ENCODE measurements around the gene GRK5.
"Not testable (repeated sequence)": the region's sequence is repeated elsewhere in the genome, so short reads cannot be mapped to it uniquely, and the experiment has no call there.

Gene GRK5

DNA sequence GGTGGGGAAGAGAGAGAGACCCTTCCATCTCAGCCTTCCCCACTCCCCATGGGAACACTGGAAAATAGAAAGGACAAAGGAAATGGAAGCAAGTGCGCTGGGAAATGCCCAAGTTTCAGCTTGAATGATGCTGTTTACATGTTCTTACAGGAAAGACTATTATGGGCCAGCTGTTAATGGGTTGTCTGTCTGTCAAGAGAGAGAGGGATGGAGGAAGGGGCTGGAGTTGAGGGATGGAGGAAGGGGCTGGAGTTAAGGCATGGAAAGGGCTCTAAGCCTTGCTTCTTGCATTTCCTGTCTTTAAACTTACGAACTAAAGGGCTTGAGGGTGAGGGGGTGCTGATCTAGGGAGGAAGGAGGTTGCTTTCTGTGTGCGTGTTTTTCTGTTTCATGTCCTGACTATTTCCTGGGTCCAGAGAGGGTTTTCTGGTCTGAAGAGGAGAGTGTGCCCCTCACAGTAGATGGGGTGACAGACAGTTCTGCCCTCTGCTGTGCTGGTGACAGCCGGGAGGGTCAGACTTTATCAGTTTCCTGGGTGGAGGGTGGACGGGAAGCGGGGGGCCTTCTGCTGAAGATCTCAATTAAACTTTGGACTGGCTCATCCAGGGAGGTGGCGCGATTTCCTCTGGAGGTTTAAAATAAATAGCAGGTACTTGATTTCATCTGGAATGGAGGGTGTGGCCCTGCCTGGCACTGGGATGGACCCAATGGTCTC is 30.5 kb downstream of the GRK5 start:
- no peaks in the 10 kb centered on the region for H3K27me3 ChIP-seq (ENCODE audit: insufficient read depth, low read depth, severe bottlenecking)
- no peaks in the 10 kb centered on the region for H3K36me3 ChIP-seq
- H3K4me3 ChIP-seq (ENCODE audit: low read depth, low read length), result no peak overlapping the region
- no peaks in the 10 kb centered on the region for H3K9me3 ChIP-seq (ENCODE audit: severe bottlenecking)
- peak overlapping the region; percentile 29; the same call in 1 of the 2 replicates for H3K27ac ChIP-seq
- TF ChIP-seq, protein P1, sequence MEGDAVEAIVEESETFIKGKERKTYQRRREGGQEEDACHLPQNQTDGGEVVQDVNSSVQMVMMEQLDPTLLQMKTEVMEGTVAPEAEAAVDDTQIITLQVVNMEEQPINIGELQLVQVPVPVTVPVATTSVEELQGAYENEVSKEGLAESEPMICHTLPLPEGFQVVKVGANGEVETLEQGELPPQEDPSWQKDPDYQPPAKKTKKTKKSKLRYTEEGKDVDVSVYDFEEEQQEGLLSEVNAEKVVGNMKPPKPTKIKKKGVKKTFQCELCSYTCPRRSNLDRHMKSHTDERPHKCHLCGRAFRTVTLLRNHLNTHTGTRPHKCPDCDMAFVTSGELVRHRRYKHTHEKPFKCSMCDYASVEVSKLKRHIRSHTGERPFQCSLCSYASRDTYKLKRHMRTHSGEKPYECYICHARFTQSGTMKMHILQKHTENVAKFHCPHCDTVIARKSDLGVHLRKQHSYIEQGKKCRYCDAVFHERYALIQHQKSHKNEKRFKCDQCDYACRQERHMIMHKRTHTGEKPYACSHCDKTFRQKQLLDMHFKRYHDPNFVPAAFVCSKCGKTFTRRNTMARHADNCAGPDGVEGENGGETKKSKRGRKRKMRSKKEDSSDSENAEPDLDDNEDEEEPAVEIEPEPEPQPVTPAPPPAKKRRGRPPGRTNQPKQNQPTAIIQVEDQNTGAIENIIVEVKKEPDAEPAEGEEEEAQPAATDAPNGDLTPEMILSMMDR (IDR thresholded peaks at IDR 0.05; ENCODE audit: low read depth, low read length), result no peak
- DNase-seq, result no peak

DNA sequence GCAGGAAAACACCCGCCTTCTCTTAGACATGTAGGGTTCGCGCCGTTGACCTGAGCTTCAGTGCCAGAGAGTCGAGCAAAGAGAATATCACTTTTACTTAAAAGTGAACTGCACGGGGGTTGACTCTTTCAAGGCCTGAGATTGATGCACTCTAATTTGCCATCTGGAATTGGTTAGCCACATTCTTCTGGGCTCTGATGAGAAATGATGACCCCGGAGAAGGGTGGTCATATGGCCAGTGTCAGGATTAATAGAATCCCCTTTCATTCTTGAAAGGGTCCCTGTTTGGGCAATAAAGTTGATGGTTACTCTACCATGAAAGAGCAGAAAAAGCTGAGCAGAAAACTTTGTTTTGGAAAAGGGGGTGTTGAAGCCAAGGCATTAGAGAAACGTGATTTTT is 31.2 kb downstream of the GRK5 start:
- H3K9me3 ChIP-seq (ENCODE audit: severe bottlenecking), result no peaks in the 10 kb centered on the region
- H3K27me3 ChIP-seq (ENCODE audit: insufficient read depth, low read depth, severe bottlenecking), result no peaks in the 10 kb centered on the region
- TF ChIP-seq, protein P1 (IDR thresholded peaks at IDR 0.05; ENCODE audit: low read depth, low read length), result no peak
- no peak for DNase-seq
- H3K36me3 ChIP-seq, result no peaks in the 10 kb centered on the region
- no peak overlapping the region for H3K4me3 ChIP-seq (ENCODE audit: low read depth, low read length)
- no peak overlapping the region; the same call in 1 of the 2 replicates for H3K27ac ChIP-seq

DNA sequence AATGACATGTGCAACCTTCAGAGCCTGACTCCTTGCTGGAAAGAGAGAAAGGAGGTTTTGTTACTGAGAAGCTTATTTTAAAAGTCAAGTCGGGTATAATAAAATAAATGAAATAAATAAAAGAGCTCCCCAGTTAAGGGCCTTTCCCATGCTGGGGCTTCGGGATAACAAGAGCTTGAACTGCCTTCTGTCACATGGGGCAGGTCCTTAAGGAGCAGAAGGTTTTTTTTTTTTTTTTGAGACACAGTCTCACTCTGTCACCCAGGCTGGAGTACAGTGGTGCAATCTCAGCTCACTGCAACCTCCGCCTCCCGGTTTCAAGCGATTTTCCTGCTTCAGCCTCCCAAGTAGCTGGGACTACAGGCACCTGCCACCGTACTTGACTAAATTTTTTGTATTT is 31.6 kb downstream of the GRK5 start:
- H3K4me3 ChIP-seq (ENCODE audit: low read depth, low read length); H3K27me3 ChIP-seq (ENCODE audit: insufficient read depth, low read depth, severe bottlenecking); H3K9me3 ChIP-seq (ENCODE audit: severe bottlenecking); DNase-seq; H3K27ac ChIP-seq; H3K36me3 ChIP-seq: not testable (repeated sequence)

DNA sequence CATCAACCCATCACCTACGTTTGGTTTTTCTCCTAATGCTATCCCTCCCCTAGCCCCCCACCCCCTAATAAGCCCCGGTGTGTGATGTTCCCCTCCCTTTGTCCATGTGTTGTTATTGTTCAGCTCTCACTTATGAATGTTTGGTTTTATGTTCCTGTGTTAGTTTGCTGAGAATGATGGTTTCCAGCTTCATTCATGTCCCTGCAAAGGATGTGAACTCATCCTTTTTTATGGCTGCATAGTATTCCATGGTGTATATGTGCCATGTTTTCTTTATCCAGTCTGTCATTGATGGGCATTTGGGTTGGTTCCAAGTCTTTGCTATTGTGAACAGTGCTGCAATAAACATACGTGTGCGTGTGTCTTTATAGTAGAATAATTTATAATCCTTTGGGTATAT is 32.3 kb downstream of the GRK5 start:
- not testable (repeated sequence) for H3K36me3 ChIP-seq; H3K27me3 ChIP-seq (ENCODE audit: insufficient read depth, low read depth, severe bottlenecking); DNase-seq; H3K9me3 ChIP-seq (ENCODE audit: severe bottlenecking); H3K27ac ChIP-seq; H3K4me3 ChIP-seq (ENCODE audit: low read depth, low read length)

DNA sequence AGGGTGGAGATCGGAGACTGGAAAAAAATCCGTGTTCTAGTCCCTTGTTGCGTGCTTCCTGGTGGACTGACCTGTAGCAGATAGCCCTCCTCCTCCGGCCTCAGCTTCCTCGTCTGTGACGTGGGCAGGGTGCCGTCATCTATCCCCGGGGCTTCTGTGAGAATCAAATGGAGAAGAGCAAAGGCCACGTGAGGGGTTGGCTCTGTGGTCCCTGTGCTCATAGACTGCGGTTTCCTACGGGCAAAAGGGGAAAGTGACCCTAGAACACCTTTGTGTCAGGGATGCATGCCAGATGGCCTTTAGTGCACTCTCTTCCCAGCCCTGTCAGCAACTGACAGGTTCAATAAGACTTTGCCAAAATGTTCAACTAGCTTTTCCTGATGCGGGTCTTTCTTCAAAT is 33.7 kb downstream of the GRK5 start:
- H3K4me3 ChIP-seq (ENCODE audit: low read depth, low read length), result no peak overlapping the region
- peak; percentile 40 for DNase-seq
- H3K27ac ChIP-seq, result no peak overlapping the region
- no peaks in the 10 kb centered on the region for H3K9me3 ChIP-seq (ENCODE audit: severe bottlenecking)
- no peaks in the 10 kb centered on the region; the same call in 1 of the 2 replicates for H3K36me3 ChIP-seq
- TF ChIP-seq, protein P1 (IDR thresholded peaks at IDR 0.05; ENCODE audit: low read depth, low read length), result no peak
- H3K27me3 ChIP-seq (ENCODE audit: insufficient read depth, low read depth, severe bottlenecking), result no peaks in the 10 kb centered on the region

DNA sequence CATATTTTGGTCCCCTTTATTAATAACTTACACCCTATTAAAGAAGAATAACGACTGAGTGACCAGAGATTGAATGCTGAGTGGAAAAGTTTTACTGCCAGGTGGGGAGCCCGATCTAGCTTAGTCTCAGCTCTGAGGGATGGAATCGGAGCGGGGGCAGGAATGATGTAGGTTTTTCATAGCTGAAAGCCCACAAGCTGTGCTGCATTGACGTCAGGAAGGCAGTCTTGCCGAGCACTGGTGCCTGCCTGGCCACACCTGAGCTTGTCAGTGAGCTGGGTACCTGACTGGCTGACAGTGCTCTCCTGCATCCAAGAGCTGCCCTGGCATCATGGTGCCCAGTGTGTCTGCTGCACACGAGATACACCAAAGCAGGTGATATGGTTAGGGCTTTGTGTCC is 34.8 kb downstream of the GRK5 start:
- H3K4me3 ChIP-seq (ENCODE audit: low read depth, low read length), result no peak overlapping the region
- 0 out of 2 replicates have a peak overlapping the region, but pooled peaks have one; percentile 16 for H3K27ac ChIP-seq
- H3K36me3 ChIP-seq, result no peaks in the 10 kb centered on the region; the same call in 1 of the 2 replicates
- H3K27me3 ChIP-seq (ENCODE audit: insufficient read depth, low read depth, severe bottlenecking), result no peaks in the 10 kb centered on the region
- TF ChIP-seq, protein P1 (IDR thresholded peaks at IDR 0.05; ENCODE audit: low read depth, low read length), result no peak
- H3K9me3 ChIP-seq (ENCODE audit: severe bottlenecking), result no peaks in the 10 kb centered on the region
- DNase-seq, result peak; percentile 35

DNA sequence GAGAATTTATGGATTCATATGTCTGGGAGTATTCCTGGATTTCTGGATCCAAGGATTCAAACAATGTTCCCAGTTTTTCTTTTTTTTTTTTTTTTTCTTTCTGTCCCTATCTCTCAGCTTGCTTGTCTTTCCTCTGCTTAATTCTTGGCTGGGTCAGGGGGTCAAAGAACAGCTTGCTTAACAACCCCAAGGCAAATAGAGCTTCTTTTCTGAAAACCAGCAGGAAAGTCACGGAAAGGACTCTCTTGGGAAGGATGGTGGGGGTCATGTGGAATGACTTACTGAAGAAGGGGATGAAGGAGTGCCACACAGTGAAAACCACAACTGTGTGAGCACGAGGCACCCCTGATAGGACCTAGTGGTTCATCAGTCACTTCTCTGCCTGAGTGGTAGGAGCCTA is 36.1 kb downstream of the GRK5 start:
- no peak overlapping the region for H3K4me3 ChIP-seq (ENCODE audit: low read depth, low read length)
- no peaks in the 10 kb centered on the region; the same call in 1 of the 2 replicates for H3K36me3 ChIP-seq
- DNase-seq, result no peak
- H3K27ac ChIP-seq, result peak overlapping the region; percentile 66
- TF ChIP-seq, protein P1 (IDR thresholded peaks at IDR 0.05; ENCODE audit: low read depth, low read length), result no peak
- no peaks in the 10 kb centered on the region for H3K27me3 ChIP-seq (ENCODE audit: insufficient read depth, low read depth, severe bottlenecking)
- no peaks in the 10 kb centered on the region for H3K9me3 ChIP-seq (ENCODE audit: severe bottlenecking)
